HG03139 (cell line): Measurements from ENCODE around the gene SLC2A3.
"Not testable (repeated sequence)": the region's sequence is repeated elsewhere in the genome, so short reads cannot be mapped to it uniquely, and the experiment has no call there.

ENCODE experiments used
- ATAC-seq: cut with Tn5 transposase; IDR thresholded peaks from one replicate; pipeline ENCODE4 v1.9.1; 2021; ENCODE audit not compliant: unreplicated experiment

Gene SLC2A3

GRCh38 chr12:7953912-7954311 lies 17.9 kb upstream of the SLC2A3 start:
- ATAC-seq: not testable (repeated sequence)

DNA sequence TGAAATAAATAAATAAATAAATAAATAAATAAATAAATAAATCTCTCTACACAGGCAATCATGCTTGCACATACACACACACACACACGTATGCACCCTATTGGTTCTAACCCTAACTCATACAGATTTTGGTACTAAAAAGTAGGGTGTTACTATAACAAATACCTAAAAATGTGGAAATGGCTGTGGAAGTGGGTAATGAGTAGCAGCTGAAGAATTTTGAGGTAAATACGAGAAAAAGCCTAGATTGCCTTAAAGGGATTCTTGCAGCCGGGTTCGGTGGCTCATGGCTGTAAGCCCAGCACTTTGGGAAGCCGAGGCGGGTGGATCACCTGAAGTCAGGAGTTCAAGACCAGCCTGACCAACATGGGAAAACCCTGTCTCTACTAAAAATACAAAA lies 15.7 kb upstream of the SLC2A3 start:
- no peak for ATAC-seq

DNA sequence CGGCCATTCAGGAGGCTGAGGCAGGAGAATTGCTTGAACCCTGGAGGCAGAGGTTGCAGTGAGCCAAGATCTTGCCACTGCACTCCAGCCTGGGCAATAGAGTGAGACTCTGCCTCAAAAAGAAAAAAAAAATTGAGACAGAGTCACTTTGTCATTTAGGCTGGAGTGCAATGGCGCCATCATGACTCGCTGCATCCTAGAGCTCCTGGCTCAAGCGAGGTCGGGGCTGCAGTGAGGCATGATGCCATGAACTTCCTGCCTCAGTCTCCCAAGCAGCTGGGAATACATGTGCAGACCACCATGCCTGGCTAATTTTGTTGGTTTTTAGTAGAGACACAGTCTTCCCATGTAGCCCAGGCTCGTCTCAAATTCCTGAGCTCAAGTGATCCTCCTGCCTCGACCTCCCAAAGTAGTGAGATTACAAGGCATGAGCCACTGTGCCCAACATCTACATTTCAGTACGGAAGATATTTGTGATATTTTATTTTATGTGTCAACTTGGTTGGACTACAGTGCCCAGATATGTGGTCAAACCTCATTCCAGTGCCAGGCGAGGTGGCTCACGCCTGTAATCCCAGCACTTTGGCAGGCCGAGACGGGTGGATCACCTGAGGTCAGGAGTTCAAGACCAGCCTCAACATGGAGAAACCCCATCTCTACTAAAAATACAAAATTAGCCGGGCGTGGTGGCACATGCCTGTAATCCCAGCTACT lies 14.4 kb upstream of the SLC2A3 start:
- not testable (repeated sequence) for ATAC-seq

DNA sequence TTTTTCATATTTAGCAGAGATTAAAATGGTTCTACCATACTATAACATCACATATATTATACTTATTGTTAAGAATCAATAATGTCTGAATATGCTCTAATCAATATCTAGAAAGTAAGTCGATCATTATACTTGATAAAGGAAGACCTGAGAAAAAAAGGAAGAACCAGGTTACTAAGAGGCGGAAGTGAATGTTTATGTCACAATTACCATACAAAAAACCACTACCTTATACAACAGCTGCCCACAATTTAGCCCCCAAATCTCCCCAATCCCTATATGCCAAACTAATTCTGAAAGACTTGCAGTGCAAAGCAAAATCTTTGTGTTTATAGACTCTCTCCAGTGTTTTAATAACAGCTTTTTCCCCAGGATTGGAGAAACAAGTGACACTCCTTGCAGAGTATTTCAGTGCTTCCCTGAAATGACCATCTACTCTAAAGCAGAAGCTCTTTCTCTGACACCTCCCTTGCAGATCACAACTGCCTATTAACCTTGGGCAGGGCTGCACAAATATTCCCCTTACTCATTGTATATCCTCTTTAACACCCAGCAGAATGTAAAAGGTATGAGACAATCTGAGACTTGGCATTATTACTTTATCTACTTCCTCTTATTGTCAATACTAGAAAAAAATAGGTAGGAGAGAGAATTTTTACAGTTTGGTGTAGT lies 12.7 kb upstream of the SLC2A3 start:
- ATAC-seq: no peak

GRCh38 chr12:7947011-7947410 lies 11.0 kb upstream of the SLC2A3 start:
- no peak for ATAC-seq

DNA sequence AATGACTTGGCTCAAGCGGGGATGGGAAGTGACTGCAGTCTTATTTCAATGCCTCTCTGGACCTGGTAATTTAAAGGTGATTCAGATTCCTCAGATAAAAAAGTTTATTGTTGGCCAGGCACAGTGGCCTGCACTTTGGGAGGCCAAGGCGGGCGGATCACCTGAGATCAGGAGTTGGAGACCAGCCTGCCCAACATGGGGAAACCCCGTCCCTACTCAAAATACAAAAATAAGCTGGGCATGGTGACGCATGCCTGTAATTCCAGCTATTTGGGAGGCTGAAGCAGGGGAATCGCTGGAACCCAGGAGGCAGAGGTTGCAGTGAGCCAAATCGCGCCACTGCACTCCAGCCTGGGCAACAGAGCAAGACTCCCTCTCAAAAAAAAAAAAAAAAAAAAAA lies 8.8 kb upstream of the SLC2A3 start:
- ATAC-seq: not testable (repeated sequence)

GRCh38 chr12:7940906-7941305 lies 4.9 kb upstream of the SLC2A3 start:
- ATAC-seq: no peak

DNA sequence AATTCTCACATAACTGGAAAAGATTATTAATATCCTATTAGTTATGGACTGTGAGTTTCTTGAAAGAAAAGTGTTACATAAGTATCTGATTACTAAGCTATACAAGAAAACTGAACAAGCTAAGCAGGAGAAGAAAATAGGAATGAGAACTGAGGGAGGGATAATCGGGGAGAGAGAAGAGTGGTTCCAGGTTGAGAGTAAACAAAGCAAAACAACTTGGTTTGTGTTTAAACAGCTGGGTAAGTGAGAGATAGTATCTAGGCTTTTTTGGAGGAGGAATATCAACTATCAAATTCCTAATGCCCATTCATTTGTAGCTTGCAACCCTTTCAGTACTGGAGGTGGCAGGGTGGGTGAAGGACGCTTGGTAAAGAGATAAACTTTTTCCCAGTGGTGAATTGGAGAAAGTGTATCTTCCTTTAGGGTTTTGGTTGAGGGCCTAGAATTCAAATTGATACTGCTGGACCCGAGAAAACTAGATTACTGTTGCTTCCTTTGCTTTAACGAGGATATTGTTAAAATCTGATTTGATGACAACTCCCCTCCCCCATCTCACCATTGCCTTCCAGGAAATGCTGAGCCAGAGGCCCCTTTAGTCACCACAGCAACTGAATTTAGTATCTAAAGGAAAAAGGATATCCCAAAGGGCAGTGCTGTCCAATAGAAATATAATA lies 2.0 kb upstream of the SLC2A3 start:
- no peak for ATAC-seq

- ATAC-seq: no peak
Measured at GRCh38 chr12:7934889-7935492, 996 bp downstream of the SLC2A3 start.

DNA sequence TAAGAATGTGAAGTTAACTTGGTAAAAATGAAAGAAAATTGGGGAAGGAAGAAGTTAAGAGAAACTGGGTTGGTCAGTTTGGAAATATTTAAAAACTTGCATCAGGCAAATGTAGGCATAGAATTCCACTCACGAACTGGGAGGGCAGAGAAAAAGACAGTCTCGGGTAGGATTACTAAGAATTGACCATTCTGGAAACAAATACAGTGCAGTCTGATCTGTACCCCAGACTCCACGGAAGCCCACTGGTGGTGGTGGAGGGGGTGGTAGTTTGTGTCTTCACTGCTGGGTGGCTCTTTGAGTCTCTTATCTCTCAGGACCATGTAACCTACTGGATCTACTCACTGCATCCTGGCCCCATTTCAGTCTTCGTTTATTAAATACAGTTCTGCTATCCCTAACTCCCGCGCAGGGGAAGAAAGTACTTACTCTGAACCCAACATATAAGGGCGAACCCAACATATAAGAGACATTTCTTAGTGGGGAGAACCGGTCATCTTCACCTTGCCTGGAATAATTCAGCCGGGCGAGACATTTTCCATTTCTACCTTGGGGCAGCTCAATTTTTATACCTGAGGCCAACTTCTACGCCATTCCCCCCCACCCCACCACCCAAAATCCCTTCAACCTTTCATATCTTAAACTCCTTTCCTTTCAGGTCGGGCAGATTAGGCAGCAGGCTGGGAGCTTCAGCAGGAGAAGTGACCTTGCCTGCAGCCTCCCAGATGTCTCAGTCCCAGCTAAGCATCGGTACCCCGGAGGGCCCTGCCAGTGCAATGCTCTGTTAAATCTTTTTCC lies 1.7 kb downstream of the SLC2A3 start:
- no peak for ATAC-seq

DNA sequence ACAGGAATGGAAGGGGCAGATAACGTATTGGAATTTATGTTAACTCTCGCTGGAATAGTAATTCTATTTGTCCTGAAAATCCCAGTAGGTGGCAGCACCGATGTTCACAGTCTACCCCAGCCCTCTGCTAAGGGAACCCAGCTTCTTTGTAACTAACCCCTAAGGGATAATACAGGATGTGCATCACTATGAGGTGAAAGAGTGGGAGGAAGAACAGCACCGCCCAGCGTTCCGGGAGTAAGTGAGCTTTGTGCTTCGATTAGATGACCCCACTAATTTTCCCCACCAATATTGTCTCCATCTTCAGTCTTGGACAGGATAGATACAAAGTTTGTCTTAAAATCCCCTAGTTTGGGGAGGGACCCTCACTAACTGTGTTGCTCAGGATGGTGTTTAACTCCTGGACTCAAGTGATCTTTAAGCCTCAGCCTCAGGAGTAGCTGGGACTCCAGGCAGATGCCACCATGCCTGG lies 2.7 kb downstream of the SLC2A3 start:
- ATAC-seq: peak; percentile 77

- not testable (repeated sequence) for ATAC-seq
Measured at GRCh38 chr12:7932599-7933240, 3.3 kb downstream of the SLC2A3 start.

GRCh38 chr12:7929083-7929792 lies 6.7 kb downstream of the SLC2A3 start:
- no peak for ATAC-seq

DNA sequence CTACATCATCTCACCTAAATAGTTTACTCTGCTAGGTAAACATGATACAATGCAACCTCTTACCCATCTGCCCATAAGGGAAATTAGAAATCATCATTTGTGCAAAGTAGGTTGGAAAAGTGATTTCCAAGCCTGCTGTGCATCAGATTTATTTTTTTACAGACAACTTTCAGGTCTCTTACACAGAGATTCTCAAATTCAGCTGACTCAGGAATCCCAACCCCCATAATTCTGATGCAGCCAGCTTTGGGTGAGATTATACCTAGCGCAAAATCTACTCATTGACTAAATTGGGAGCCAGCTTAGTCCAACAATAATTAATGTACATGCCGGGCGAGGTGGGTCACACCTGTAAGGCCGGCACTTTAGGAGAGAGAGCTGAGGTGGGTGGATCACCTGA lies 8.5 kb downstream of the SLC2A3 start:
- no peak for ATAC-seq

DNA sequence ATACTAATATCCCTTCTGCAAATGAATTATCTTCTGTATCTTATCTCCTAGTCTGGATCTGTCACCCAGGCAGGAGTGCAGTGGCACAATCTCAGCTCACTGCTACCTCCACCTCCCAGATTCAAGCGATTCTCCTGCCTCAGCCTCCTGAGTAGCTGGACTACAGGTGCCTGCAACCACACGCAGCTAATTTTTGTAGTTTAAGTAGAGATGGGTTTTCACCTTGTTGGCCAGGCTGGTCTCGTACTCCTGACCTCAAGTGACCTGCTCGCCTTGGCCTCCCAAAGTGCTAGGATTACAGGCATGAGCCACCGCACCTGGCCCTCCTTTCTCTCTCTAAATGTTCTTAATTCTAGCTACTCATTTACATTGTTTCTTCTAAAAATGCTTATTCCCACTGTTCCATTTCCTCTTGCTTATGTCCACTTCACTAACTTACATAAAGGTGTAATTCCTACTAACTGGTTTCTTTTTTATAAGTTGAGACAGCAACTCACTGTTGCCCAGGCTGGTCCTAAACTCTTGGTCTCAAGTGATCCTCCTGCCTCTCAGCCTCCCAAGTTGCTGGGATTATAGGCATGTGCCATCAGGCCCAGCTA lies 9.8 kb downstream of the SLC2A3 start:
- not testable (repeated sequence) for ATAC-seq

DNA sequence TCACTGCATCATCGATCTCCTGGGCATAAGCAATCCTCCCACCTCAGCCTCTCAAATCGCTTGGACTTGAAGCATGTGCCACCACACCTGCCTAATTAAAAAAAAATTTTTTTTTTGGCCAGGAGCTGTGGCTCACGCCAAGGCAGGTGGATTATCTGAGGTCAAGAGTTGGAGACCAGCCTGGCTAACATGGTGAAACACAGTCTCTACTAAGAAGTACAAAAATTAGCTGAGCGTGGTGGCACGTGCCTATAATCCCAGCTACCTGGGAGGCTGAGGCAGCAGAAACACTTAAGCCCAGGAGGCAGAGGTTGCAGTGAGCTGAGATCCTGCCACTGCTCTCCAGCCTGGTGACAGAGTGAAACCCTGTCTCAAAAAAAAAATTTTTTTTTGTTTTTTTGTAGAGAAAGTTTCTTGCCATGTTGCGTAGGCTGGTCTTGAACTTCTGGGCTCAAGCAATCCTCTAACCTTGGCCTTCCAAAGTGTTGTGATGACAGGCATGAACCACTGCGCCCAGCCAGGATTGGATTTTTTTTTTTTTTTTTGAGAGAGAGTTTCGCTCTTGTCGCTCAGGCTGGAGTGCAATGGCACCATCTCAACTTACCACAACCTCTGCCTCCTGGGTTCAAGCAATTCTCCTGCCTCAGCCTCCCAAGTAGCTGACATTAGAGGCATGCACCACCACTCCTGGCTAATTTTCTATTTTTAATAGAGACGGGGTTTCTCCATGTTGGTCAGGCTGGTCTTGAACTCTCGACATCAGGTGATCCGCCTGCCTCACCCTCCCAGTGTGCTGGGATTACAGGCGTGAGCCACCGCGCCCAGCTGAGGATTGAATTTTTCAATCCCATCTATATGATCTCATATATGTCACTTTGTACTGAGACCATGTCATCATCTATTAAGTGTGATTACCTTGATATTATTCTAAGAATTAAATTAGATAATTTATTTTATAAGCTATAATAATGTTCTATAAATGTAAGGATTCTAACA lies 12.4 kb downstream of the SLC2A3 start:
- no peak for ATAC-seq

- ATAC-seq: not testable (repeated sequence)
Measured at GRCh38 chr12:7921181-7921580, 14.8 kb downstream of the SLC2A3 start.

- not testable (repeated sequence) for ATAC-seq
Measured at GRCh38 chr12:7918268-7918590, 17.8 kb downstream of the SLC2A3 start.
